H1 (cell line): ENCODE results near the gene BRAT1. TPM values are rescaled to one million over a fixed set of nuclear protein-coding genes. Genes with fewer than 3 reads are reported as not detected.

ENCODE experiments used
- CTCF ChIA-PET: fragments of 300-600 bp; sonication (Branson Sonifier 250); formaldehyde crosslinking; loops from one replicate; lab custom pipeline; 2021; ENCODE audit not compliant: partially characterized antibody; lab: Charles Lee
- POLR2A ChIA-PET: fragments of 300-600 bp; sonication (Branson Sonifier 250); formaldehyde crosslinking; loops from one replicate; lab custom pipeline; 2021; ENCODE audit warnings: inconsistent platforms; ENCODE audit not compliant: partially characterized antibody; lab: Charles Lee
- DNase-seq, 2 experiments: peaks; one replicate each; pipeline versions ENCODE4 v3.0.0 to v3.0.0-alpha.2; 2010 to 2022; ENCODE audit warnings: low spot score in 2 of 2, low read depth in 1 of 2, mixed read lengths in 1 of 2
- FAIRE-seq: peaks from 2 replicates; lab custom pipeline; 2011; peaks lifted over from hg19 to GRCh38; lab: Jason Lieb, UNC
- H2AFZ ChIP-seq: 2 replicates; pipeline ENCODE4 v1.8.1; 2012; ENCODE audit warnings: low read length, inconsistent platforms
- H2AK5ac ChIP-seq: 2 replicates; pipeline ENCODE4 v1.6.1; 2013; ENCODE audit warnings: low read depth, low read length
- H2BK120ac ChIP-seq: replicated peaks from 2 replicates; pipeline ENCODE3; 2013; ENCODE audit warnings: low read depth, low read length, inconsistent platforms
- H2BK12ac ChIP-seq: 2 replicates; pipeline ENCODE4 v1.6.1; 2013; ENCODE audit warnings: low read depth, low read length
- H2BK15ac ChIP-seq: 2 replicates; pipeline ENCODE4 v1.6.1; 2013; ENCODE audit warnings: low read length
- H2BK20ac ChIP-seq: 2 replicates; pipeline ENCODE4 v1.6.1; 2013; ENCODE audit warnings: low read length
- H2BK5ac ChIP-seq: 2 replicates; pipeline ENCODE4 v1.6.1; 2013; ENCODE audit warnings: low read depth, low read length
- H3K14ac ChIP-seq: 2 replicates; pipeline ENCODE4 v1.6.1; 2013; ENCODE audit warnings: inconsistent platforms; ENCODE audit not compliant: insufficient read length
- H3K18ac ChIP-seq: 2 replicates; pipeline ENCODE4 v1.6.1; 2013; ENCODE audit warnings: low read length; ENCODE audit errors: extremely low read depth
- H3K23ac ChIP-seq: 2 replicates; pipeline ENCODE4 v1.6.1; 2013; ENCODE audit warnings: inconsistent platforms; ENCODE audit not compliant: insufficient read length
- H3K23me2 ChIP-seq: 2 replicates; pipeline ENCODE4 v1.6.1; 2013; ENCODE audit warnings: low read depth, low read length
- H3K27ac ChIP-seq: 2 replicates; pipeline ENCODE4 v1.6.1; 2011; ENCODE audit warnings: low read depth, low read length, inconsistent platforms
- H3K27me3 ChIP-seq, 4 experiments: replicated peaks in 1 of 4; 1 replicate in 1 of 4; 2 replicates in 3 of 4; pipeline versions ENCODE4 v1.6.1 to v1.8.1; 2011 to 2013; ENCODE audit warnings: low read length in 3 of 4, mild to moderate bottlenecking in 3 of 4, inconsistent platforms in 2 of 4, mixed read lengths in 2 of 4, moderate library complexity in 1 of 4; ENCODE audit not compliant: control insufficient read depth in 3 of 4, insufficient read depth in 3 of 4; ENCODE audit errors: extremely low read depth in 1 of 4
- H3K36me3 ChIP-seq, 4 experiments: 2 replicates each; pipeline versions ENCODE4 v1.6.1 to v1.8.1; 2011 to 2013; ENCODE audit warnings: mild to moderate bottlenecking in 4 of 4, low read length in 3 of 4, moderate library complexity in 2 of 4, control low read depth in 1 of 4, inconsistent platforms in 1 of 4; ENCODE audit not compliant: insufficient read depth in 4 of 4, control insufficient read depth in 2 of 4
- H3K4ac ChIP-seq: replicated peaks from 2 replicates; pipeline ENCODE3; 2013; ENCODE audit warnings: low read length, low read depth, mixed read lengths, inconsistent platforms; ENCODE audit not compliant: insufficient read length
- H3K4me1 ChIP-seq, 4 experiments: replicated peaks in 1 of 4; 1 replicate in 1 of 4; 2 replicates in 3 of 4; pipeline versions ENCODE4 v1.6.1 to v1.8.1; 2011 to 2013; ENCODE audit warnings: low read length in 3 of 4, inconsistent platforms in 2 of 4, mixed read lengths in 1 of 4; ENCODE audit not compliant: insufficient read depth in 4 of 4, control insufficient read depth in 3 of 4
- H3K4me2 ChIP-seq, 2 experiments: 2 replicates each; pipeline versions ENCODE4 v1.6.1 to v1.8.1; 2011 to 2013; ENCODE audit warnings: low read depth in 2 of 2, low read length in 2 of 2, control low read depth in 1 of 2, inconsistent platforms in 1 of 2, mild to moderate bottlenecking in 1 of 2; ENCODE audit not compliant: insufficient read depth in 1 of 2
- H3K4me3 ChIP-seq, 4 experiments: fragments of 200-600, 300-600 bp in 1 of 4; sonication (generic), shearing (Covaris generic), sonication (Bioruptor Twin) in 1 of 4; 2 replicates each; pipeline versions ENCODE4 v1.5.1 to v1.8.1; 2011 to 2016; ENCODE audit warnings: low read length in 4 of 4, low read depth in 3 of 4, control low read depth in 2 of 4, inconsistent platforms in 2 of 4, mild to moderate bottlenecking in 2 of 4, mixed read lengths in 1 of 4, moderate library complexity in 1 of 4; ENCODE audit not compliant: insufficient read depth in 2 of 4; ENCODE audit errors: extremely low read depth in 1 of 4
- H3K56ac ChIP-seq: replicated peaks from 2 replicates; pipeline ENCODE3; 2013; ENCODE audit warnings: low read depth, mild to moderate bottlenecking, mixed read lengths, low read length, inconsistent platforms; ENCODE audit not compliant: insufficient read length
- H3K79me1 ChIP-seq: 2 replicates; pipeline ENCODE4 v1.6.1; 2013; ENCODE audit warnings: low read depth, low read length, control low read depth
- H3K79me2 ChIP-seq, 2 experiments: 2 replicates each; pipeline versions ENCODE4 v1.6.1 to v1.8.1; 2012 to 2013; ENCODE audit warnings: low read length in 2 of 2, mild to moderate bottlenecking in 2 of 2, inconsistent platforms in 1 of 2; ENCODE audit not compliant: insufficient read depth in 2 of 2, control insufficient read depth in 1 of 2
- H3K9ac ChIP-seq, 4 experiments: replicated peaks in 1 of 4; 1 replicate in 1 of 4; 2 replicates in 3 of 4; pipeline versions ENCODE4 v1.6.1 to v1.8.1; 2011 to 2013; ENCODE audit warnings: low read depth in 3 of 4, low read length in 3 of 4, control low read depth in 2 of 4, mild to moderate bottlenecking in 2 of 4, moderate library complexity in 2 of 4, inconsistent platforms in 1 of 4; ENCODE audit errors: extremely low read depth in 1 of 4
- H3K9me3 ChIP-seq, 2 experiments: 2 replicates each; pipeline versions ENCODE4 v1.6.1 to v1.8.1; 2012 to 2013; ENCODE audit warnings: mild to moderate bottlenecking in 2 of 2, moderate library complexity in 2 of 2, control low read depth in 1 of 2, inconsistent platforms in 1 of 2, low read depth in 1 of 2, low read length in 1 of 2, mixed read lengths in 1 of 2; ENCODE audit not compliant: insufficient read depth in 2 of 2
- H4K20me1 ChIP-seq, 2 experiments: replicated peaks in 1 of 2; 2 replicates each; pipeline versions ENCODE3 to v1.8.1; 2011 to 2013; ENCODE audit warnings: inconsistent platforms in 2 of 2, low read length in 2 of 2, mild to moderate bottlenecking in 1 of 2; ENCODE audit not compliant: insufficient read depth in 2 of 2, control insufficient read depth in 1 of 2
- H4K5ac ChIP-seq: 2 replicates; pipeline ENCODE4 v1.6.1; 2013; ENCODE audit warnings: low read length, low read depth, mixed read lengths, inconsistent platforms; ENCODE audit not compliant: insufficient read length
- H4K8ac ChIP-seq: 2 replicates; pipeline ENCODE4 v1.8.0; 2013; ENCODE audit warnings: mild to moderate bottlenecking, moderate library complexity, low read length, inconsistent platforms; ENCODE audit not compliant: insufficient read depth; ENCODE audit errors: extremely low read depth
- H4K91ac ChIP-seq: replicated peaks from 2 replicates; pipeline ENCODE3; 2013; ENCODE audit warnings: low read length, mixed read lengths, inconsistent platforms; ENCODE audit not compliant: insufficient read length
- CBX5 ChIP-seq: fragments of 300-800, 300-1000 bp; sonication (generic); IDR thresholded peaks from 2 replicates; pipeline ENCODE4 v1.7.1; 2016; ENCODE audit warnings: antibody characterized with exemption, low read length, low read depth
- KDM4A ChIP-seq: IDR thresholded peaks from one replicate; pipeline ENCODE4 v1.7.1; 2012; ENCODE audit warnings: low read depth, mild to moderate bottlenecking, moderate library complexity, low read length, inconsistent platforms; ENCODE audit not compliant: severe bottlenecking
- POLR2A ChIP-seq, 2 experiments: IDR thresholded peaks; 1 replicate in 1 of 2; 2 replicates in 1 of 2; pipeline ENCODE4 v1.6.1; 2011; ENCODE audit warnings: low read depth in 2 of 2, low read length in 2 of 2, mild to moderate bottlenecking in 2 of 2; ENCODE audit errors: control extremely low read depth in 1 of 2
- RNF2 ChIP-seq: fragments of 200-900, 300-1000 bp; sonication (generic); IDR thresholded peaks from 2 replicates; pipeline ENCODE4 v1.7.1; 2016; ENCODE audit warnings: borderline replicate concordance, low read depth, mild to moderate bottlenecking, antibody characterized with exemption, low read length; ENCODE audit not compliant: poor library complexity, severe bottlenecking; ENCODE audit errors: missing control alignments
- TAF1 ChIP-seq: IDR thresholded peaks from 2 replicates; pipeline ENCODE4 v1.6.1; 2011; ENCODE audit warnings: mild to moderate bottlenecking, low read depth, low read length
- WGBS, 2 experiments: shearing (Covaris generic) in 1 of 2; methylation state at CpG; one replicate each; pipeline versions ENCODE4 v1.1.6 to v1.1.7; 2013 to 2015; ENCODE audit warnings: low lambda C conversion rate in 2 of 2, mixed read lengths in 2 of 2, inconsistent platforms in 1 of 2, low coverage in 1 of 2, missing lambda C conversion rate in 1 of 2; ENCODE audit not compliant: insufficient replicate concordance in 2 of 2, insufficient coverage in 1 of 2, insufficient read length in 1 of 2; ENCODE audit errors: extremely low coverage in 1 of 2, missing lambda C conversion rate in 1 of 2; 5-methylcytosine and 5-hydroxymethylcytosine counted together
- polyA plus RNA-seq, 7 experiments: library from polyadenylated mRNA; depleted of rRNA in 3 of 7; stranded (reverse) in 5 of 7; unstranded in 2 of 7; fragments of >200 nt in 5 of 7; fragments of 200-250 nt in 2 of 7; gene quantifications; 1 replicate in 5 of 7; 2 replicates in 1 of 7; 4 replicates in 1 of 7; pipeline versions ENCODE4 v1.2.1 to v1.2.3, GENCODE V29; 2011 to 2013; ENCODE audit warnings: missing spikeins in 2 of 7, mixed read lengths in 2 of 7
- total RNA-seq: library from RNA; stranded (reverse); fragmentation: NEBNext Ultra II Directional; extraction: Animal tissue kit (Norgen Biotek cat#: 25700); gene quantifications from 2 replicates; pipeline ENCODE4 v1.2.1, GENCODE V29; 2021
- TF ChIP-seq, protein P1 (sequence below): IDR thresholded peaks from 2 replicates; pipeline ENCODE4 v1.6.1; 2011; ENCODE audit warnings: low read length, improper control_type of control experiment
- TF ChIP-seq, protein P2 (sequence below): IDR thresholded peaks from 2 replicates; pipeline ENCODE4 v1.6.1; 2012; ENCODE audit warnings: inconsistent platforms

The BRAT1 gene
- total and polyA plus RNA-seq, 2 of the 8 experiments (the other 6 are each of a cell fraction or from before 2014, with no cell fraction given), result 36.8 to 42.3 TPM

DNA sequence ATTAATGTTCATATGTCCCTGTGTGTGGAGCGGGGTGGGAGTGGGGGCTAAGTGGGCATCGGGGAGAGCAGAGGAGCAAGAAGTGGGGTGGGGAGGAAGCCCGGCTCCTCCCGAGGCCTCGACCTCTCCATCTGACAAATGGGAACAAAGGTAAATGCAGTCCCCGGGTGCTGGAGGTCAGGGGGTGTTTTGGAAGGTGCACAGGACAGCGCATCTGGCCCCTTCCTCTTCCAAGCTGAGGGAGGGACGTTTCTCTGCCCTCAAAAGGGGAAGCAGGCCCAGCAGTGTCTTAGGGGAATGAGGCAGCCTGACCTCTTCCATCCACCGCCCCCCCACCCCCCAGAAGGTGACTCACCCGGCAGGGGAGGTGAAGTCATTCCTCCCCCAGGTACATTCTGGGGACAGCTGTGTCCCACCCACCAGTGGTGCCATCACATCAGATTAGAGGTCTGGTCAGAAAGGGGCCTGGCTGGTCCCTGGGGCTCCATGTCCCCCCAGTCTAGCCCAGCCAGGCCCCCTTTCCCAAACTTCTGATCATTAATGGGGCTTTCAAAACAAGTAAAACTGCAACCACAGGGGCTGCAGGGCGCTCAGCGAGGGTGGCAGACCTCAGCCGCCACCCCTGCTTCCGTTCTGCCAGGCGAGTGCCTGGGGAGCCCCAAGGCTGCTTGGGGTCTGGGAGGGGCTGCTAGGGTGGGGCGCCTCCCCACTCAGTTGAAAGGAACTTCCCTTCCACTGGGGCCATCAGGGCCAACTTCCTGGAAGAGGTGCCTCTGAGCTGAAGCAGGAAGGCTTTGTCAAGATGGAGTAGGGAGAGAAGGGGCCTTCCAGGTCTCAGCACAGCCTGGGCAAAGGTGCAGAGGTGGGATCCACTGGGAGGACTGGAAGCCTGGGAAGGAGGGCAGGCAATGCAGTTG, 25.0 kb downstream of the BRAT1 start:
- H3K4me2 ChIP-seq, result no peak overlapping the region
- CTCF ChIA-PET, result interaction anchor here (0.5 kb wide), 1 partner anchor 63 kb away, joined by 3 read pairs; no protein-coding TSS in a partner anchor
- no peak for FAIRE-seq

More for the DNA sequence above, 25.0 kb downstream of the BRAT1 start:
- Histone ChIP-seq H3K4ac (no peak overlapping the region), H3K36me3 (peaks cover 7 to 27% (median 17%) of the 10 kb centered on the region in 4 experiments; a peak in 6 of 8 replicates), H4K5ac (no peak overlapping the region), H3K23me2 (no peaks in the 10 kb centered on the region), H2BK120ac (no peak overlapping the region), H3K79me2 (no peaks in the 10 kb centered on the region; a peak in 1 of 4 replicates), H2BK20ac (no peak overlapping the region), H2BK15ac (no peak overlapping the region; the same call in 1 of the 2 replicates), H3K27ac (no peak overlapping the region), H3K23ac (no peak overlapping the region)
- POLR2A ChIA-PET, result interaction anchor here (1.5 to 8.2 kb wide), 2 partner anchors 11 to 56 kb away, joined by 5 to 68 read pairs; no protein-coding TSS in a partner anchor
- TF ChIP-seq KDM4A, result no peak
- TF ChIP-seq, protein P1, sequence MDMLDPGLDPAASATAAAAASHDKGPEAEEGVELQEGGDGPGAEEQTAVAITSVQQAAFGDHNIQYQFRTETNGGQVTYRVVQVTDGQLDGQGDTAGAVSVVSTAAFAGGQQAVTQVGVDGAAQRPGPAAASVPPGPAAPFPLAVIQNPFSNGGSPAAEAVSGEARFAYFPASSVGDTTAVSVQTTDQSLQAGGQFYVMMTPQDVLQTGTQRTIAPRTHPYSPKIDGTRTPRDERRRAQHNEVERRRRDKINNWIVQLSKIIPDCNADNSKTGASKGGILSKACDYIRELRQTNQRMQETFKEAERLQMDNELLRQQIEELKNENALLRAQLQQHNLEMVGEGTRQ, result no peak
- no peak for TF ChIP-seq CBX5
- TF ChIP-seq TAF1, result no peak
- TF ChIP-seq POLR2A (IDR thresholded peaks at IDR 0.05; ENCODE audit: control extremely low read depth in 1 of 2, low read depth in 2 of 2, low read length in 2 of 2), result no peak; a peak in 1 of 3 replicates
- no peak for TF ChIP-seq RNF2
- TF ChIP-seq, protein P2, sequence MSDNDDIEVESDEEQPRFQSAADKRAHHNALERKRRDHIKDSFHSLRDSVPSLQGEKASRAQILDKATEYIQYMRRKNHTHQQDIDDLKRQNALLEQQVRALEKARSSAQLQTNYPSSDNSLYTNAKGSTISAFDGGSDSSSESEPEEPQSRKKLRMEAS, result no peak
- TF ChIP-seq, all 59 proteins: peak for 0
- no peak for DNase-seq
- Histone ChIP-seq H3K9ac (no peak overlapping the region), H3K14ac (no peak overlapping the region), H2AK5ac (0 out of 2 replicates have a peak overlapping the region, but pooled peaks have one; percentile 53), H3K4me3 (no peak overlapping the region), H3K79me1 (no peaks in the 10 kb centered on the region), H4K20me1 (peaks cover 7 to 16% of the 10 kb centered on the region in 2 experiments), H2BK5ac (peak overlapping the region; percentile 49; the same call in 1 of the 2 replicates), H4K8ac (no peak overlapping the region), H2AFZ (no peak overlapping the region), H3K56ac (no peak overlapping the region), H4K91ac (no peak overlapping the region), H3K27me3 (no peaks in the 10 kb centered on the region), H3K9me3 (peaks cover 0 to 2% of the 10 kb centered on the region in 2 experiments; a peak in 1 of 4 replicates), H3K18ac (peak overlapping the region; percentile 60), H2BK12ac (0 out of 2 replicates have a peak overlapping the region, but pooled peaks have one; percentile 27), H3K4me1 (peaks cover 0 to 31% (median 10%) of the 10 kb centered on the region in 4 experiments; a peak in 6 of 7 replicates)
- 78% methylated on average over 13 of the region's 16 CpGs; no CpG with 5 or more reads in 1 of the 2 experiments for WGBS, 2 experiments
